GM12878 (cell line): ENCODE results near the gene EEF2KMT. TPM values are rescaled to one million over a fixed set of nuclear protein-coding genes. Genes with fewer than 3 reads are reported as not detected.

Experiments used
- BACH1 ChIP-seq: fragments of 450-650 bp; IDR thresholded peaks from 2 replicates; pipeline ENCODE4 v1.6.1; 2017; ENCODE audit warnings: mild to moderate bottlenecking, borderline replicate concordance
- EED ChIP-seq: sonication (generic); IDR thresholded peaks from 2 replicates; pipeline ENCODE4 v1.6.1; 2016; ENCODE audit warnings: antibody characterized with exemption, low read depth
- EGR1 ChIP-seq, 2 experiments: IDR thresholded peaks; 1 replicate in 1 of 2; 2 replicates in 1 of 2; pipeline ENCODE4 v1.6.1; 2011 to 2012; ENCODE audit warnings: low read depth in 2 of 2, low read length in 2 of 2, borderline replicate concordance in 1 of 2, mild to moderate bottlenecking in 1 of 2, moderate library complexity in 1 of 2
- GATAD2B ChIP-seq: fragments of 450-650 bp; conservative IDR thresholded peaks from 2 replicates; pipeline ENCODE4 v1.6.1; 2017; ENCODE audit warnings: low read depth, mild to moderate bottlenecking, moderate library complexity
- KAT2A ChIP-seq: conservative IDR thresholded peaks from 2 replicates; pipeline ENCODE4 v1.6.1; 2011; ENCODE audit warnings: low read depth, low read length; ENCODE audit not compliant: control insufficient read depth
- LARP7 ChIP-seq: fragments of 450-650 bp; IDR thresholded peaks from 2 replicates; pipeline ENCODE4 v1.6.1; 2017; ENCODE audit warnings: mild to moderate bottlenecking
- MAX ChIP-seq: IDR thresholded peaks from 2 replicates; pipeline ENCODE4 v1.6.1; 2012; ENCODE audit warnings: low read depth, low read length, improper control_type of control experiment
- MTA3 ChIP-seq: IDR thresholded peaks from 2 replicates; pipeline ENCODE4 v1.6.1; 2012; ENCODE audit warnings: low read length, inconsistent platforms, borderline replicate concordance
- NR2C2 ChIP-seq: IDR thresholded peaks from 2 replicates; pipeline ENCODE4 v1.6.1; 2011; ENCODE audit warnings: borderline replicate concordance, low read depth; ENCODE audit not compliant: control insufficient read depth, insufficient read length
- RUNX3 ChIP-seq: IDR thresholded peaks from 2 replicates; pipeline ENCODE4 v1.6.1; 2012; ENCODE audit warnings: low read length, inconsistent platforms
- ZBTB4 ChIP-seq: fragments of 450-650 bp; formaldehyde crosslinking; IDR thresholded peaks from 2 replicates; pipeline ENCODE4 v1.4.0; 2022; ENCODE audit warnings: mild to moderate bottlenecking, moderate library complexity
- ZBTB40 ChIP-seq: fragments of 450-650 bp; IDR thresholded peaks from 2 replicates; pipeline ENCODE4 v1.6.1; 2016; ENCODE audit warnings: mild to moderate bottlenecking, moderate library complexity, borderline replicate concordance
- ZNF592 ChIP-seq: fragments of 450-650 bp; IDR thresholded peaks from 2 replicates; pipeline ENCODE4 v1.6.1; 2017; ENCODE audit warnings: mild to moderate bottlenecking, moderate library complexity
- polyA plus RNA-seq, 11 experiments: library from polyadenylated mRNA; depleted of rRNA in 4 of 11; unstranded in 6 of 11; stranded (reverse) in 5 of 11; fragments of >200 nt; fragmentation: Nextera tagmentation in 4 of 11; fragmentation: Illumina TruSeq in 1 of 11; extraction: Ambion mirVana in 4 of 11; extraction: Trizol in 1 of 11; gene quantifications; 1 replicate in 1 of 11; 2 replicates in 10 of 11; pipeline versions ENCODE4 v1.2.1 to v1.2.3, GENCODE V29; 2011 to 2016; ENCODE audit warnings: inconsistent platforms in 2 of 11, missing spikeins in 2 of 11, low read depth in 1 of 11
- total RNA-seq, 4 experiments: library from RNA; depleted of rRNA in 3 of 4; stranded (reverse); fragments of >200 nt in 3 of 4; fragmentation: Illumina TruSeq in 1 of 4; extraction: Trizol in 1 of 4; gene quantifications; 2 replicates each; pipeline versions ENCODE4 v1.2.1 to v1.2.3, GENCODE V29; 2013 to 2021

The EEF2KMT gene
- total and polyA plus RNA-seq, 10 of the 15 experiments (the other 5 are each of a cell fraction or from before 2014, with no cell fraction given) = 3.8 to 28.1 (median 14.3) TPM

- TF ChIP-seq ZBTB40 (peak; percentile 1; the same call in 1 of the 2 replicates), EGR1 (IDR thresholded peaks at IDR 0.05; ENCODE audit: borderline replicate concordance in 1 of 2, low read depth in 2 of 2, low read length in 2 of 2) (peak in 1 of 2 experiments; percentile 31; a peak in 1 of 3 replicates), BACH1 (peak; percentile 61), MAX (peak; percentile 90), EED (no peak), KAT2A (no peak), LARP7 (no peak; the same call in none of the 2 replicates), GATAD2B (peak; percentile 73), ZNF592 (no peak), MTA3 (no peak), RUNX3 (peak; percentile 70), NR2C2 (no peak), ZBTB4 (CRISPR knock-in tag) (peak; percentile 92)
Measured at GRCh38 chr16:5071681-5072333, 25.8 kb downstream of the EEF2KMT start, which contains the start of gene ALG1 (continued).
